H7 (cell line): Measurements from ENCODE around the gene CAMK1D. TPM values are rescaled to one million over a fixed set of nuclear protein-coding genes. Genes with fewer than 3 reads are reported as not detected.

Source experiments
- DNase-seq: peaks from one replicate; pipeline ENCODE4 v3.0.0; 2012
- H3K27me3 ChIP-seq: 2 replicates; pipeline ENCODE4 v1.6.0; 2011; ENCODE audit warnings: mild to moderate bottlenecking, low read length; ENCODE audit not compliant: control insufficient read depth, insufficient read depth
- H3K36me3 ChIP-seq: replicated peaks from 2 replicates; pipeline ENCODE4 v1.5.1; 2011; ENCODE audit warnings: low read length; ENCODE audit not compliant: control insufficient read depth, insufficient read depth
- H3K4me3 ChIP-seq: 2 replicates; pipeline ENCODE4 v1.5.1; 2011; ENCODE audit warnings: low read depth, mild to moderate bottlenecking, control low read depth, low read length, moderate library complexity; ENCODE audit not compliant: insufficient read depth
- total RNA-seq: library from RNA; depleted of rRNA; stranded (reverse); fragments of >200 nt; shearing (Covaris generic); gene quantifications from 2 replicates; pipeline ENCODE4 v1.2.3, GENCODE V29; 2014

CAMK1D gene
- total RNA-seq, 1 experiment from 2014 or later: 2.9 TPM

GRCh38 chr10:12613136-12613535 is 263.8 kb downstream of the CAMK1D start:
- Histone ChIP-seq H3K4me3 (no peak overlapping the region), H3K27me3 (no peaks in the 10 kb centered on the region), H3K36me3 (no peaks in the 10 kb centered on the region)
- no peak for DNase-seq

DNA sequence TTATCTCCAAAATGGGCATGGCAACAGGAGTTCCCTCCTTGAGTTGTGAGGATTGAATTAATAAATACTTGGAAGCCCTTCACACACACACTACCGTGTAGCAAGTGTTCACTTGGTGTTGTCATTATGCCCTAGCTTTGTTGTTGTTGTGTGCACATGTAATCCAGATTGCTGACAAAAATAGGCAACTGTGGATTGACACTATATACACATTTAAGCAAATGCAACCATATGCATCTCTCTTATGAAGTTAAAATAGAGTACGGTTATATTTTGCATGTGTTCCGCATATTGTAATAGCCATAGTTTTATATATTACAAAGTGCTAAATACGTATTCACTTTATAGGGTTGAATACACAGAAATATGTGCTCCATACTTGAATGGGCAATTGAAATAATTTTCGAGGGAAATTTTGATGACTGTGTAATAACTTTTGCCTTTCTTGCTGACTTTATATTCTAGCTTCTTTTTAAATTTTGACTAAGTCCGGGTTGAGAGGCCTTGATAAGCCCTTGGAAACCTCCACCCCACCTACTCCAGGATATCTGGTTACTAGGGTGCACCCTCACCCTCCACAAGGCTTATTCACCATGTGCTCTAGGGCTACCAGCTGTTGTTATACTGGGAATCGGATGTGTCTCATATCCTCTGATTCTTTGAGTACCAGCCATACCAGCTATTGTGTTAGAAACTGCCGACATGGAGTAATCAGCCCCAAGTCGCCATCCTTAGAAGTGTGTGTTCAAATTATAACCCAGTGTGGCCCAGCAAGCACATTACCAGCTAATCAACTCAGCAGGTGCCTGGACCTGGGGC is 265.0 kb downstream of the CAMK1D start:
- no peak overlapping the region for H3K4me3 ChIP-seq
- no peaks in the 10 kb centered on the region for H3K36me3 ChIP-seq
- H3K27me3 ChIP-seq: no peaks in the 10 kb centered on the region
- no peak for DNase-seq

- no peak for DNase-seq
- H3K27me3 ChIP-seq: no peaks in the 10 kb centered on the region
- H3K36me3 ChIP-seq: no peaks in the 10 kb centered on the region
- no peak overlapping the region for H3K4me3 ChIP-seq
These were observed 266.2 kb downstream of the CAMK1D start for GRCh38 chr10:12615296-12616220.

- no peak for DNase-seq
- Histone ChIP-seq H3K27me3 (no peaks in the 10 kb centered on the region), H3K4me3 (no peak overlapping the region), H3K36me3 (no peaks in the 10 kb centered on the region)
These were observed 268.1 kb downstream of the CAMK1D start for GRCh38 chr10:12617191-12618175.

GRCh38 chr10:12622016-12622415 is 272.7 kb downstream of the CAMK1D start:
- no peak for DNase-seq
- no peaks in the 10 kb centered on the region for H3K27me3 ChIP-seq
- H3K4me3 ChIP-seq: no peak overlapping the region
- no peaks in the 10 kb centered on the region for H3K36me3 ChIP-seq

GRCh38 chr10:12622691-12623090 is 273.3 kb downstream of the CAMK1D start:
- H3K36me3 ChIP-seq: no peaks in the 10 kb centered on the region
- H3K27me3 ChIP-seq: no peaks in the 10 kb centered on the region
- H3K4me3 ChIP-seq: no peak overlapping the region
- no peak for DNase-seq

- H3K27me3 ChIP-seq: no peaks in the 10 kb centered on the region
- no peak for DNase-seq
- H3K36me3 ChIP-seq: no peaks in the 10 kb centered on the region
- no peak overlapping the region for H3K4me3 ChIP-seq
These were observed 276.2 kb downstream of the CAMK1D start for GRCh38 chr10:12625393-12626023.

GRCh38 chr10:12628153-12628552 is 278.8 kb downstream of the CAMK1D start:
- DNase-seq: no peak
- Histone ChIP-seq H3K4me3 (no peak overlapping the region), H3K36me3 (no peaks in the 10 kb centered on the region), H3K27me3 (no peaks in the 10 kb centered on the region)

- H3K4me3 ChIP-seq: no peak overlapping the region
- H3K27me3 ChIP-seq: no peaks in the 10 kb centered on the region
These were observed 279.8 kb downstream of the CAMK1D start for GRCh38 chr10:12628964-12629766.

DNA sequence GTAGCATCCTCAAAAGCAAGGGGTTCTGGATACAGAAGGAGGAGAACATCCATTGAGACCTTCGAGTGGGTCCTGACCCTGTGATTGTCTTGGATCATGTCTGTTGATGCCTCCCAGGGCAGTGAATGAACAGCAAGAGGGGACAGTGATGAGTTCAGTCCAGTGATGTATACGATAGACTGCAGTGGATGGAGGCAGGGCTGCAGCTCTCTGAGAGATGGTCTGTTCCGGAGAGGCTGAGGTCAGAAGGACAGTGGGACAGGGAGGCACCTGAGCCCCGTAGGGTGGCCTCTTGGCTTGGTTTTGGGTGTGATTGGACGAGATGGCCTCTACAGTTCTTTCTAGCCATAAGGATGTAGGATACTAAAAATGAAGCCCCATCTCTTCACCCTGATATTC is 280.4 kb downstream of the CAMK1D start:
- DNase-seq: no peak
- H3K27me3 ChIP-seq: no peaks in the 10 kb centered on the region
- H3K4me3 ChIP-seq: no peak overlapping the region
- no peaks in the 10 kb centered on the region for H3K36me3 ChIP-seq

More at GRCh38 chr10:12628964-12629766, 279.8 kb downstream of the CAMK1D start:
- no peak for DNase-seq
- no peaks in the 10 kb centered on the region for H3K36me3 ChIP-seq

- DNase-seq: no peak
- H3K4me3 ChIP-seq: no peak overlapping the region
- no peaks in the 10 kb centered on the region for H3K36me3 ChIP-seq
- H3K27me3 ChIP-seq: no peaks in the 10 kb centered on the region
These were observed 281.9 kb downstream of the CAMK1D start for GRCh38 chr10:12631216-12631615.

- no peaks in the 10 kb centered on the region for H3K27me3 ChIP-seq
- no peak for DNase-seq
- no peak overlapping the region for H3K4me3 ChIP-seq
- no peaks in the 10 kb centered on the region for H3K36me3 ChIP-seq
These were observed 282.6 kb downstream of the CAMK1D start for GRCh38 chr10:12631787-12632562.
